Measurements from ENCODE around the gene EIF4ENIF1.
"Not testable (repeated sequence)": the region's sequence is repeated elsewhere in the genome, so short reads cannot be mapped to it uniquely, and the experiment has no call there.

The EIF4ENIF1 gene

DNA sequence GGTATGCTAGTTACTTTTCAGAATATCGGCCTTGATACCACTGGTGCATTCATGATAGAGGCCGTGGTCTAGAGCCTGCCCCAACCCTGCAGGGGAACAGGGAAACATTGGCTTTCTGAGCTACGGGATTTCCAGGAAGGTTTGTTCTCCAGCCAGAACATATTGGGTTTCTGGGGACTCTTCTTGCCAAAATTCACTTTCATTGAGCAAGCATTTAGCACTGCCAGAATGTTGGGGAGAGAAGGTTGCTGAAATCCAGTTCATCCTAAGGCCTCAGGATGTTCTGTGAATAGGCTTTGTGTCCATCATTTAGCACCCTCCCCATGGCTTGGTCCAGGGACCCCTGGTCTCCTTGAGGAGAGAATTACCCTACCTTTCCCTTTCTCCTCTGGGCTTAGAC is 53.5 kb downstream of the EIF4ENIF1 start:
- no peak for DNase-seq (ENCODE audit: low read depth)
- TF ChIP-seq POLR2A (IDR thresholded peaks at IDR 0.05; ENCODE audit: extremely low read depth, insufficient read length) (no peak), CTCF (IDR thresholded peaks at IDR 0.05; ENCODE audit: low read depth, low read length) (no peak), MYC (IDR thresholded peaks at IDR 0.05; ENCODE audit: low read depth, low read length) (no peak), MAX (IDR thresholded peaks at IDR 0.05; ENCODE audit: low read depth, low read length) (no peak)
- no peak overlapping the region for H3K4me3 ChIP-seq (ENCODE audit: low read depth, low read length)

DNA sequence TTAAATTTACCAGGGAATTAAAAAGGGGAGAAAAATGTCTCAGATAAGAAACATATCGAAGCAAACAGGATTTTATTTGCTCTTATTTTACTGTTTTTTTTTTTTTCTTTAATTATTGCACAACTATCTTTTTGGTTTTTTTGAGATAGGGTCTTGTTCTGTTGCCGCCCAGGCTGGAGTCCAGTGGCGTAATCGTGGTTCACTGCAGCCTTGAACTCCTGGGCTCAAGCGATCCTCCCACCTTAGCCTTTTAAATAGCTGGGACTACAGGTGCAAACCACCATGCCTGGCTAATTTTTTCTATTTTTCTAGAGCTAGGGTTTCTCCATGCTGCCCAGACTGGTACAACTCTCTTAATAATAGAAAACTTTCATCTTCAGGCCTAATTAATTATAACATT is 57.7 kb downstream of the EIF4ENIF1 start:
- TF ChIP-seq MAX (IDR thresholded peaks at IDR 0.05; ENCODE audit: low read depth, low read length) (no peak), POLR2A (IDR thresholded peaks at IDR 0.05; ENCODE audit: extremely low read depth, insufficient read length) (no peak), CTCF (IDR thresholded peaks at IDR 0.05; ENCODE audit: low read depth, low read length) (no peak), MYC (IDR thresholded peaks at IDR 0.05; ENCODE audit: low read depth, low read length) (no peak)
- H3K4me3 ChIP-seq (ENCODE audit: low read depth, low read length) = no peak overlapping the region
- DNase-seq (ENCODE audit: low read depth) = peak; percentile 47

- no peak for DNase-seq (ENCODE audit: low read depth)
- no peak overlapping the region for H3K4me3 ChIP-seq (ENCODE audit: low read depth, low read length)
- TF ChIP-seq MAX (IDR thresholded peaks at IDR 0.05; ENCODE audit: low read depth, low read length) = no peak
- no peak for TF ChIP-seq POLR2A (IDR thresholded peaks at IDR 0.05; ENCODE audit: extremely low read depth, insufficient read length)
- TF ChIP-seq CTCF (IDR thresholded peaks at IDR 0.05; ENCODE audit: low read depth, low read length) = no peak
- no peak for TF ChIP-seq MYC (IDR thresholded peaks at IDR 0.05; ENCODE audit: low read depth, low read length)
These were observed 64.2 kb downstream of the EIF4ENIF1 start for GRCh38 chr22:31425331-31426050.

DNA sequence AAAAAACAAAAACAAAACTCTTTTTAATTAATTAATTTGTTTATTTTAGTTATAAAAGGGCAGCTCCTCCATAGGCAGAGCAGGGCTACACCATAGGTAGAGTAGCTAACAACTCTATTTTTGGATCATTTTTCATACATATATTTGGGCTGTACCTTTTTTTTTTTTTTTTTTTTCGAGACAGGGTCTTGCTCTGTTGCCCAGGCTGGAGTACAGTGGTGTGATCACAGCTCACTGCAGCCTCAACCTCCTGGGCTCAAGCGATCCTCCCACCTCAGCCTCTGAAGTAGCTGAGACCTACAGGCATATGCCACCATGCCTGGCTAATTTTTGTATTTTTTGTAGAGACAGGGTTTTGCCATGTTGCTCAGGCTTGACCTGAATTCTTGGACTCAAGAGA is 87.3 kb downstream of the EIF4ENIF1 start:
- not testable (repeated sequence) for H3K4me3 ChIP-seq (ENCODE audit: low read depth, low read length); DNase-seq (ENCODE audit: low read depth)

- peak overlapping the region; percentile 82 for H3K4me3 ChIP-seq (ENCODE audit: low read depth, low read length)
- DNase-seq (ENCODE audit: low read depth) = peak; percentile 14
- TF ChIP-seq MAX (IDR thresholded peaks at IDR 0.05; ENCODE audit: low read depth, low read length) (no peak), MYC (IDR thresholded peaks at IDR 0.05; ENCODE audit: low read depth, low read length) (no peak), CTCF (IDR thresholded peaks at IDR 0.05; ENCODE audit: low read depth, low read length) (no peak), POLR2A (IDR thresholded peaks at IDR 0.05; ENCODE audit: extremely low read depth, insufficient read length) (no peak)
These were observed 89.6 kb downstream of the EIF4ENIF1 start for GRCh38 chr22:31400023-31400397.

- TF ChIP-seq CTCF (IDR thresholded peaks at IDR 0.05; ENCODE audit: low read depth, low read length) (no peak), MAX (IDR thresholded peaks at IDR 0.05; ENCODE audit: low read depth, low read length) (peak; percentile 21; the same call in 1 of the 2 replicates), POLR2A (IDR thresholded peaks at IDR 0.05; ENCODE audit: extremely low read depth, insufficient read length) (peak; percentile 94), MYC (IDR thresholded peaks at IDR 0.05; ENCODE audit: low read depth, low read length) (peak; percentile 45)
- H3K4me3 ChIP-seq (ENCODE audit: low read depth, low read length) = peak within 1 kb of the TSS; percentile 82
- DNase-seq (ENCODE audit: low read depth) = peak; percentile 97
These were observed 90.2 kb downstream of the EIF4ENIF1 start, which contains the start of gene DRG1 for GRCh38 chr22:31399211-31400022. Gene DRG1 (plus strand): TSS chr22:31399604. CDS start chr22:31399684, 80 bp downstream.
